ENCODE measurements around the gene SPATA31C1.
"Not testable (repeated sequence)": the region's sequence is repeated elsewhere in the genome, so short reads cannot be mapped to it uniquely, and the experiment has no call there.

SPATA31C1 gene

GRCh38 chr9:87917662-87918061, at the start of gene SPATA31C1:
Gene SPATA31C1 (plus strand): TSS chr9:87917962.
- DNase-seq, result not testable (repeated sequence)

GRCh38 chr9:87868175-87868574, 49.6 kb upstream of the SPATA31C1 start:
- DNase-seq, result no peak

DNA sequence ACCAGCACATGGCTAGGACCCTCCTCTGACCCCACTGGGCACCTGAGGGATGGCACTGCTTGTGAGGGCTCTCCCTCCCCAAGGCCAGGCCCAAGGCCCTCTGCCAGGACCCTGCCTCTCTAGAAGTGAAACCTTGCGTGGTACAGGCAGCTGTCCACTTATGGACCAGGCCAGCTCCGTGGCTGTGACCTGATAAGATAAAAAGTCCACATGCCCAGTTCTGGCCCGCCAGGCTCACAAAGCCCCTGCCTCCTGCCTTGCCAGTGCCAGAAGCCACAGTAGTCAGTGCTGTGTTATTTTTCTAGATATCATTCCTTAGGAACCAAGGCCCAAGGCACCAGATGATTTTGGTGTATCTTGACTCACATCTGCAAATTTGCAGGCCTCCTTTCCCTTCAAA, 49.1 kb upstream of the SPATA31C1 start:
- DNase-seq, result no peak

- no peak for DNase-seq
These were observed 48.7 kb upstream of the SPATA31C1 start for GRCh38 chr9:87869082-87869481.

DNA sequence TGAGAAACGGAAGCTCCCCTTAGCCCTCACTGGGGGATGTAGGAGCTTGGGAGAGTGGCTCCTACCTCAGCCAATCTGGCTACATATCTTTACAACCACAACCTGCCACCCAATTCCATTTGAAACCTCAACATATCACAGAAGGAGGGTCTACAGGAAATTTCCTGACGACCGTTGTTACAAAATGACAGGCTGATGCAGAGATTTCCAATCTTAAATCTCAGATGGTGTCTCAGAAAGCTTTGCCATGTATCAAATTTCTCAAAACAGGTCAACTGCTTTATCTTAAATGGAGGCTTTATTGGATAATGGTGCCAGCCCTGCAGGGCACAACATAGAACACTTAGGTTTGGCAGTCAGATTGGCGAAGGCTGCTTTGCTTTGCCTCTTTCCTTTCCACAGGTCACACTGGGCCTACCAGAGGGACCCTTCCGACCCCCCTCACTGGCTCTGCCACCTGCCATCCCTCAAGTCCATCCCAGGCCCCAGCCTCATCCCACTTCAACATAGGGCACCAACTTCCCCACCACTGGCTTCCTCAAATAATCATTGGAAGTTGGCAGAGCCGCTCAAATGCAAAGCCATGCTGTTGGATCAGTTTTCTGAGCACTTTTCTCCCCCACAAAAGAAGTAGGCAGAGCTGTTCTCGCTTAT, 46.2 kb upstream of the SPATA31C1 start:
- no peak for DNase-seq

- DNase-seq, result no peak
These were observed 45.6 kb upstream of the SPATA31C1 start for GRCh38 chr9:87872079-87872624.

- peak; percentile 15 for DNase-seq
These were observed 44.0 kb upstream of the SPATA31C1 start for GRCh38 chr9:87873607-87874303.

DNA sequence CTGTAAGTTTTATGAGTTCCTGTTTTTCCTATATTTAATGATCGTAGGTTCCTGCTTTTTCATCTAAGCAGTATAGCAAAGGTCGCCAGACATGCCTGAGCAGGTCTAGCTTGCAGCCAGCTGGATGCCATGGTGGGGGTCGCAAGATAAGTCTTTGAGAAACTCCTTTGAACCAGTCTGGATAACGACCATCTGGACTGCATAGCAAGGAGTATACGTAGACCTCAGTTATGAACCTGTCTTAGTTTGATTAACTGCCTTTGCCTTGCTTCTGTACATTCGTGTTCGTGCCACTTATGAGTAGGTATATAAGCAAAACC, 43.5 kb upstream of the SPATA31C1 start:
- DNase-seq, result peak; percentile 9

GRCh38 chr9:87875060-87875459, 42.7 kb upstream of the SPATA31C1 start:
- no peak for DNase-seq

GRCh38 chr9:87875831-87876545, 41.8 kb upstream of the SPATA31C1 start:
- no peak for DNase-seq

- DNase-seq, result no peak
These were observed 41.1 kb upstream of the SPATA31C1 start for GRCh38 chr9:87876708-87877107.

DNA sequence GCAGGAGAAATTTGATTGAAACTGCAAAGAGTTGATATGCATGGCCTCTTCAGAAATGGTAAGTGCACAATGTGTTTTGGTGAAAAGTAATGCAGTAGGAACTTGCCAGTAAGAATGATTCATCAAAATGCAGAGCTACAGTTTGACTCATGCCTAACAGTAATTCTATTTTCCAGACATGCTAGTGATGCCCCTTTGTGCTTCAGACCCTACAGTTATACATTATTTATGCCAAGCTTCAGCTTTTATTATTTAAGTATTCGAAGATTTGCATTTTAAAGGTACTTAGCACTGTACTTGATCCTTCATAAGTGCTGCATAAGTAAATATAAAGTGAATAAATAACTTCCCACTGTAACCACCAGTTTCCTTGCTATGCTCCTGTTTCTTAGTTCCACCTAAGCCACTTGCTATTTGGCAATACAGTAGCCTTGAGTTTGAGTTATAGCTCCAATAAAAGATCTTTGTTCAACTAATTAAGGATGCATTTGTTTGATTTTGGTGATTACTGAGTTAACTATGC, 38.7 kb upstream of the SPATA31C1 start:
- peak; percentile 63 for DNase-seq

- no peak for DNase-seq
These were observed 37.6 kb upstream of the SPATA31C1 start for GRCh38 chr9:87880116-87880515.

- no peak for DNase-seq
These were observed 37.1 kb upstream of the SPATA31C1 start for GRCh38 chr9:87880683-87881082.

DNA sequence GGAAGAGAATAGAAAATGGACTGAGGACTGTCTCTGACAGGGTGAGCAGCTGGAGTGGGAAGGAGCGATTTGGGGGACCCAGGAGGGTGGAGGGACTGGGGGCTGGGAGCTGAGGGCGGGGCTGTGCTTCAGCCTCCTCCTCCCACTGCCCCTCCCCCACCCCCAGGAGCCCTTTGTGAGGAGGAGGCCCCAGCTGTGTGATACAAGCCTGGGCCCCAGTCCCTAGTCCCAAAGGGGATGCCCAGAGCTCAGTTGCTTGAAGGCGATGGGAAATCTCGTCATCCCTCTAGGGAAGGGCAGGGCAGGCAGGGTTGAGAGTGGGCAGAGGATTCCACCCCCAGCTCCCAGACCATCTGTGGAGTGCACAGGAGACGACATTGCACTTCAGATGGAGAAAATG, 35.1 kb upstream of the SPATA31C1 start, which contains the start of gene SPATA31E1:
Gene SPATA31E1 (plus strand): TSS at position 251 of the 400 bp plus-strand sequence. CDS start 15 bp downstream, at position 266.
- no peak for DNase-seq

DNA sequence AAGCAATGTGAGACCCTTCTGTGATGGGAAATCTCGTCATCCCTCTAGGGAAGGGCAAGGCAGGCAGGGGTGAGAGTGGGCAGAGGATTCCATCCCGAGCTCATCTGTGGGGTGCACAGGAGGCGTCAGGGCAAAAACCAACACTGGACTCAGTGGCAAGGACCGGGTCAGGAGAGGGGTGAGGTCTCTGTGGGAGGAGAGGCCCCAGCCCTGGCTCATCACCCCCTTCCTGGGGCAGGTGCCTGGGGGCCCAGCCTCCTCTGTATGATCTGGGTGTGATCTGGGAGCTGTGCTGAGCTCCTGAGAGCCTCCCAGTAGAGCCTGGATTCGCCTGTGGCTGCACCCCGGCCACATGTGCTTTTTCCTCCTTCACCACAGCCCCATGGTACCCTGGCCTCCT, 34.5 kb upstream of the SPATA31C1 start:
- no peak for DNase-seq

DNA sequence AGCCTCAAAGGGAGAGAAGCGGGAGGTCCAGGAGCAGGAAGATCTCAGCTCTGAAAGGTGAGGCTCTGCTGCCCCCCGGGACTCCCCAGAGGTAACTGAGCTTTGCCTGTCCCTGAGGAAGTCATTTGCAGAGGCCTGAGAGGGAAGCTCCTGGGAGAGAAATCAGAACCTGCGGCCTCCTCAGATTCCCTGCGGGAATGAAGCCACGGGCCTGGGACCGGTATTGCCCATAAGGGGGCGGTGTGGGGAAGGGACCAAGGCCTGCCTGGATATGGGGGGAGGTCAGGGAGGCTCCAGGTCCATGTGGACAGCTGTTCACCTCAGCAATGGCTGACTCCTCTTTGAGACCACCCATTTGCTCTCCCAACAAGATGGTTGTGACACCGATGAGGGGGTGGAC, 33.8 kb upstream of the SPATA31C1 start:
- DNase-seq, result no peak

DNA sequence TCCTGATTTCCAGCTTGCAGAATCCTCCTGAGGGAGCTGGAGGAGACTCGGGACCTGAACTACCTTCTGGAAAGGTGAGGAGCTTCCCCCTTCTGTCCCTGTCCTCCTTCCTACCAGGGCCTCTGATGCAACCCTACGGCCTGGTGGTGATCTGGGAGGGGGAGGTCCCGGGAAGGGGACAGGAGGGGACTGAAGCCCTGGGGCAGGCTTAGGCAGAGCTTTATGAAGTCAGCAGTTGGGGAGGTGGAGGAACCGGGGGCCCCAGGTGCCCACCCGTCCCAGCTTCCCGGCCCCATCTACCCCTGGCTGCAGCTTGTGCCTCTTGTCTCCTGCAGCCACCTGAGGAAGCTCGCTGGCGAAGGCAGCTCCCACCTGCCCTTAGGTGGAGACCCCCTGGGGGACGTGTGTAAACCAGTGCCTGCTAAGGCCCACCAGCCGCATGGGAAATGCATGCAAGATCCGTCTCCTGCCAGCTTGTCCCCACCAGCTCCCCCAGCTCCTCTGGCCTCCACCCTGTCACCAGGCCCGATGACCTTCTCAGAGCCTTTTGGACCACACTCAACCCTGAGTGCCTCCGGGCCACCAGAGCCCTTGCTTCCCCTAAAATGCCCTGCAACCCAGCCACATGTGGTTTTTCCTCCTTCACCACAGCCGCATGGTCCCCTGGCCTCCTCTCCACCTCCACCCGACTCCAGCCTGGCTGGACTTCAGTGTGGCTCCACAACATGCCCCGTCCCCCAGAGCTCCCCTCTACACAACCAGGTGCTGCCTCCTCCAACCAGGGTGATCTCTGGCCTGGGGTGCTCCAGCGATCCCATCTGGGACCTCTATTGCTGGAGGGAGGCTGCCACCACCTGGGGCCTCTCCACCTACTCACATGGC, 32.9 kb upstream of the SPATA31C1 start:
- DNase-seq, result no peak

DNA sequence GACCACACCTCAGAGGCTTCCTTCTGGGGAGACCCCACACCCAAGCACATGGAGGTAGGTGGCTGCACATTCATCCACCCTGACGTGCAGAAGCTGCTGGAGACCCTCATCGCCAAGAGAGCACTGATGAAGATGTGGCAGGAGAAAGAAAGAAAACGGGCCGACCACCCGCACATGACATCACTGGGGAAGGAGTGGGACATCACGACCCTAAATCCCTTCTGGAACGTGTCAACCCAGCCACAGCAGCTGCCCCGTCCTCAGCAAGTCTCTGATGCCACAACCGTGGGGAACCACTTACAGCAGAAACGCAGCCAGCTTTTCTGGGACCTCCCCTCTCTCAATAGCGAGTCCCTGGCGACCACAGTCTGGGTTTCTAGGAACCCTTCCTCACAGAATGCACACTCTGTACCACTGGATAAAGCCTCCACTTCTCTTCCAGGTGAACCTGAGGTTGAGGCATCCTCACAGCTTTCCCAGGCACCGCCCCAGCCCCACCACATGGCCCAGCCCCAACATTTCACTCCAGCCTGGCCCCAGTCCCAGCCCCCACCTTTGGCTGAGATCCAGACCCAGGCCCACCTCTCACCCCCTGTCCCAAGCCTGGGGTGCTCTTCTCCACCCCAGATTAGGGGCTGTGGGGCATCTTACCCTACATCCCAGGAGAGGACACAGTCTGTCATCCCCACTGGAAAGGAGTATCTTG, 32.1 kb upstream of the SPATA31C1 start:
- no peak for DNase-seq

- DNase-seq, result no peak
These were observed 31.4 kb upstream of the SPATA31C1 start for GRCh38 chr9:87886210-87886932.

- DNase-seq, result no peak
These were observed 30.7 kb upstream of the SPATA31C1 start for GRCh38 chr9:87886933-87887505.

Measured in hematopoietic multipotent progenitor cell treated with erythropoietin and hydrocortisone succinate and interleukin-3 and kit ligand, for 8 days (in vitro differentiated cells).